Amniotic epithelial cell (primary cell): ENCODE results near the gene APOM.

Source experiments
- DNase-seq: peaks from one replicate; pipeline ENCODE4 v3.0.0-alpha.2; 2010; ENCODE audit warnings: low read depth

Gene APOM

GRCh38 chr6:31705931-31706330 is 50.2 kb downstream of the APOM start:
- DNase-seq = no peak

DNA sequence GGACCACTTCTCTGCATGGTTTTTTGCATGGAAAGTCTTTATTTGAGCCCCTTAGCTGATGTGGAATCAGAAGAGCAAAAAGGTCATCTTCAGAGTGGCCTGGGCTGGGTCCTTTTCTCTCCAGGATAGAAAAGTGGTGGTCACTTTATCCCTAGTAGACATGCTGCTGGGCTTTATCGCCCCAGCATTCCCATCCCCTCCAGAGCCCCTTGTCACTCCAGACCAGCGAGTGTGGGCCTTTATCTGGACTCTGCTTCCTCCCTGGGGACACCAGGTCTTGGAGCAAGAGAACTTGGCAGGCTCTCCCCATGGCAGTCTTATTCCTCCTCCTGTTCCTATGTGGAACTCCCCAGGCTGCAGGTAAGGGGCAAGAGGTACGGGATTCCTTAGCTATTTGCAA is 50.9 kb downstream of the APOM start, which contains the start of gene LY6G6F:
LY6G6F (plus strand) TSS at position 268 of the 400 bp plus-strand sequence; CDS start at position 309, 41 bp downstream.
- no peak for DNase-seq

DNA sequence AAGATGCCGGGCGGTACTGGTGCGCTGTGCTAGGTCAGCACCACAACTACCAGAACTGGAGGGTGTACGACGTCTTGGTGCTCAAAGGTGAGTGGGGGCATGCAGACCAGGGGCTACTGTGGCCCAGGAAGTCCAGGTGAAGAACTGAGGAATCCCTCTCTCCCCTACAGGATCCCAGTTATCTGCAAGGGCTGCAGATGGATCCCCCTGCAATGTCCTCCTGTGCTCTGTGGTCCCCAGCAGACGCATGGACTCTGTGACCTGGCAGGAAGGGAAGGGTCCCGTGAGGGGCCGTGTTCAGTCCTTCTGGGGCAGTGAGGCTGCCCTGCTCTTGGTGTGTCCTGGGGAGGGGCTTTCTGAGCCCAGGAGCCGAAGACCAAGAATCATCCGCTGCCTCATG is 52.0 kb downstream of the APOM start:
- DNase-seq = no peak
